ENCODE results near the gene MYRIP.

DNA sequence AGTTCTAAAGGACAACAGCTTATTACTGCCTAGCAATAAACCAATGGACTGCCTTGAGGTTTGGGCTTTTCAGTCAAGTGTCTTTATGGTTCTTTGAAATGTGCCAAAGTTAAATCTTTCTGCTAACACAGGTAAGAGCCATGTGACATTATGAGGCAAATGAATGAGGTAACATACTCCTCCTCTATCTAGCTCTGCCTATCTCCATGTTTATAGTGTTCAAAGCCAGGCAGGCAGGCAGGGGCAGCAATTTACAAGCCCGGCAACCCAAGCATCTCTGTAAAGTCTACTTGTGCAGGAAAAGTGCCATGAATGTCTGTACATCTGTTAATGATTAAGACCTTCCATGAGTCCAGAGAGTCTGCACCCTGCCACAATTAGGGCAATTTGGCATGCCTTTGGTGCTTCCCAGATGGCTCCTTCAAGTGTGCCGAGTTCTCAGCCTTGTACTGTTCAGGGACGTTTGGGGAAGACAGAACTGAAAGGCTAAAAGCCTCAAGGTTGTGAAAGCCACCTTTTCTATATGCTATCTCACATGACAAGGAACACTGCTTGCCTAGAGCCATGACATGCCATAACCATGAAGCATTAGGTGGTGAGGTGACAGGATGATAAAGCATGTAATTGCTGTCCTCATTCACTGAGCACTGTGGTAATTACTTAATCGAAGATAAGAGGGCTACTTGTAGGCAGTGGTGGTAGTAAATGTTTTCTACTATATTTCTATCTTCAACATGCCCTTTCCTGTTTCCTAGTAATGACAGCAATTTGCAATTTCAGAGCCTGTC lies 458.7 kb downstream of the MYRIP start:
- TF ChIP-seq POLR2AphosphoS5 (IDR thresholded peaks at IDR 0.05; ENCODE audit: low read depth, low read length), result no peak
- TF ChIP-seq POLR2A (IDR thresholded peaks at IDR 0.05; ENCODE audit: low read depth, low read length), result no peak
- no peak for TF ChIP-seq TAF1 (IDR thresholded peaks at IDR 0.05; ENCODE audit: borderline replicate concordance, low read depth, low read length)

Measured in GM12892 (cell line).